ENCODE results near the gene CTSE.

GRCh38 chr1:206058927-206059292 is 35.2 kb upstream of the CTSE start:
- TF ChIP-seq CTCF (IDR thresholded peaks at IDR 0.05), result no peak
- no peak for TF ChIP-seq POLR2AphosphoS5 (IDR thresholded peaks at IDR 0.05)
- no peak for TF ChIP-seq EP300 (IDR thresholded peaks at IDR 0.05)

Measured in stomach (tissue), 4 donors.